Suppressor macrophage (primary cell): Measurements from ENCODE around the gene UPF3B.
"Not testable (repeated sequence)": the region's sequence is repeated elsewhere in the genome, so short reads cannot be mapped to it uniquely, and the experiment has no call there.

Source experiments
- DNase-seq, 4 experiments: peaks; one replicate each; pipeline ENCODE4 v3.0.0-alpha.2; 2020 to 2022

Gene UPF3B

DNA sequence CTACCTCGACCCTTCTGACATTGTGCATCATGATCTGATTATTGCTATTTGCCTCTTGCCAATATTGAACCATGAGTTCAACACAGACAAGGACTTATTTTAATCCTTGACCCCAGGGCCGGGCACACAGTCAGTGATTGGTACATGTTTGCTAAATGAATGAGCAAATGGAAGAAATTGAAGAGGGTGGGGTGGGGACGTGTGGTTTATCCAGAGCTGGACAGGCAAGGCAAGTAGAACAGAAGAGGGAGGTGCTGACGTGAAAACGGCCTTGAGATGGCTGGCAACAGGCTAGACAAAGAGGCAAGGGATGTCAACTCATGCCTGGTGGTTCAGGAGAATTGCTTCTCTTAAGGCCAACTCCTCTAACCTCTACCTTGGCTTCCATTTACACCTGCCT is 28.5 kb downstream of the UPF3B start:
- DNase-seq = not testable (repeated sequence)

DNA sequence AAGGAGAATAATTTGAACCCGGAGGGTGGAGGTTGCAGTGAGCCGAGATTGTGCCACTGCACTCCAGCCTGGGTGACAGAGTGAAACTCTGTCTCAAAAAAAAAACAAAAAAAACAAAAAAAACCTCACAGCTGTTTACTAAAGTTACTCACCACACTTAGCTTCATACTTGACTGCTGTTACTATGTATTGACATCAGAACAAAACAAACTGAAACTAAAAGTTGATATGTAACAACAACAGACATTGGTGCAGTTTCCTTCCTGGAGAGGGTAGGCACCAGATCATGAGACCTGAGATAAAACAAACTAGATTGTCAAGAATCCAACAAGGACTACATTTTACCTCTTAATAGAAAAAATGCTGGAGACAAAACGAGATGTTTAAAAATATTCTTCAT is 31.1 kb downstream of the UPF3B start:
- peak in 1 of 4 experiments; percentile 12 for DNase-seq

DNA sequence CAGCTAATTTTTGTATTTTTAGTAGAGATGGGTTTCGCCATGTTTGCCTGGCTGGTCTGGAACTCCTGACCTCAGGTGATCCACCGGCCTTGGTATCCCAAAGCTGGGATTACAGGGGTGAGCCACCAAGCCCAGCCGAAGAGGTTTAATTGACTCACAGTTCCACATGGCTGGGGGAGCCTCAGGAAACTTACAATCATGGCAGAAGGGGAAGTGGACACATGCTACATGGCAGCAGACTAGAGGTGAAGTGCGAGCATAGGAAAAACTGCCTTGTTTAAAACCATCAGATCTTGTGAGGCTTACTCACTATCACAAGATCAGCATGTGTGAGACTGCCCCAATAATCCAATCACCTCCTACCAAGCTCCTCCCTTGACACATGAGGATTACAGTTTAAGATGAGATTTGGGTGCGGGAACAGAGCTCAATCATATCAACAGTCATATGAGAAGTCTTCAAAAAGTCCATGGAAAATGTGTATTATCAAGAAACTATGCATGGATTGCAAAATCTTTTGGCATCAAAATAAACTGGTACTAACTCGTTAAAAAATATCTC is 35.6 kb downstream of the UPF3B start:
- DNase-seq = peak in 3 of 4 experiments; percentile 6 to 43 (median 30)

DNA sequence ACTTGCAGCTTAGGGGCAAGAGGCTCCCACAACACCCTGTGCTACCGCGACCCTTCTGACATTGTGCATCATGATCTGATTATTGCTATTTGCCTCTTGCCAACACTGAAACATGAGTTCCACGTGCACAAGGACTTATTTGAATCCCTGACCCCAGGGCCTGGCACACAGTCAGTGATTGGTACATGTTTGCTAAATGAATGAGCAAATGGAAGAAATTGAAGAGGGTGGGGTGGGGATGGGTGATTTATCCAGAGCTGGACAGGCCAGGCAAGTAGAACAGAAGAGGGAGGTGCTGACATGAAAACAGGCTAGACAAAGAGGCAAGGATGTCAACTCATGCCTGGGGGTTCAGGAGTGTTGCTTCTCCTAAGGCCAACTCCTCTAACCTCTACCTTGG is 36.5 kb downstream of the UPF3B start:
- DNase-seq = no peak

DNA sequence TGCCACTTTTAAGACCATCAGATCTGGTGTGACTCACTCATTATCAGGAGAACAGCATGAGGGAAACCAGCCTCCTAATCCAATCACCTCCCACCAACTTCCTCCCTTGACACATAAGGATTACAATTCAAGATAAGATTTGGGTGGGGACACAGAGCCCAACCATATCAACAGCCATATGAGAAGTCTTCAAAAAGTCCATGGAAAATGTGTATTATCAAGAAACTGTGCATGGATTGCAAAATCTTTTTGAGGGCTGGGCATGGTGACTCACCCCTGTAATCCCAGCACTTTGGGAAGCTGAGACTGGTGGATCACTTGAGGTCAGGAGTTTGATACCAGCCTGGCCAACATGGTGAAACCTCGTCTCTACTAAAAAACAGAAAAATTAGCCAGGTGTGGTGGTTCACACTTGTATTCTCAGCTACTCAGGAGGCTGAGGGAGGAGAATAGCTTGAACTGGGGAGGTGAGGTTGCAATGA is 43.5 kb downstream of the UPF3B start:
- no peak for DNase-seq

DNA sequence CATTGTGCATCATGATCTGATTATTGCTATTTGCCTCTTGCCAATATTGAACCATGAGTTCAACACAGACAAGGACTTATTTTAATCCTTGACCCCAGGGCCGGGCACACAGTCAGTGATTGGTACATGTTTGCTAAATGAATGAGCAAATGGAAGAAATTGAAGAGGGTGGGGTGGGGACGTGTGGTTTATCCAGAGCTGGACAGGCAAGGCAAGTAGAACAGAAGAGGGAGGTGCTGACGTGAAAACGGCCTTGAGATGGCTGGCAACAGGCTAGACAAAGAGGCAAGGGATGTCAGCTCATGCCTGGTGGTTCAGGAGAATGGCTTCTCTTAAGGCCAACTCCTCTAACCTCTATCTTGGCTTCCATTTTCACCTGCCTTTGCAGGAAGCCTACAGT is 44.3 kb downstream of the UPF3B start:
- not testable (repeated sequence) for DNase-seq

DNA sequence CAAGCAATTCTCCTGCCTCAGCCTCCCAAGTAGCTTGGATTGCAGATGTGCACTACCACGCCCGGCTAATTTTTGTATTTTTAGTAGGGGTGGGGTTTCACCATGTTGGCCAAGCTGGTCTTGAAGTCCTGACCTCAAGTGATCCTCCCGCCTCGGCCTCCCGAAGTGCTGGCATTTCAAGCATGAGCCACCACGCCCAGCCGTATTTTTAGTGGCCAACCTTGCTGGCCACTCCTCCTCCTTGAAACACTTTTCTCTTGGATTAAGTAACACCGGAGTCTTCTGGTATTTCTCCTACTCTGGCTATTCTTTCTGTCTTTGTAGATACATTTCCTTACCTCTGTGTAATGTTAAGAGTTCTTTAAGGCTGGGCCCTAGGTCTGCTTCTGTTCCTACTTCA is 50.2 kb downstream of the UPF3B start:
- DNase-seq = no peak

DNA sequence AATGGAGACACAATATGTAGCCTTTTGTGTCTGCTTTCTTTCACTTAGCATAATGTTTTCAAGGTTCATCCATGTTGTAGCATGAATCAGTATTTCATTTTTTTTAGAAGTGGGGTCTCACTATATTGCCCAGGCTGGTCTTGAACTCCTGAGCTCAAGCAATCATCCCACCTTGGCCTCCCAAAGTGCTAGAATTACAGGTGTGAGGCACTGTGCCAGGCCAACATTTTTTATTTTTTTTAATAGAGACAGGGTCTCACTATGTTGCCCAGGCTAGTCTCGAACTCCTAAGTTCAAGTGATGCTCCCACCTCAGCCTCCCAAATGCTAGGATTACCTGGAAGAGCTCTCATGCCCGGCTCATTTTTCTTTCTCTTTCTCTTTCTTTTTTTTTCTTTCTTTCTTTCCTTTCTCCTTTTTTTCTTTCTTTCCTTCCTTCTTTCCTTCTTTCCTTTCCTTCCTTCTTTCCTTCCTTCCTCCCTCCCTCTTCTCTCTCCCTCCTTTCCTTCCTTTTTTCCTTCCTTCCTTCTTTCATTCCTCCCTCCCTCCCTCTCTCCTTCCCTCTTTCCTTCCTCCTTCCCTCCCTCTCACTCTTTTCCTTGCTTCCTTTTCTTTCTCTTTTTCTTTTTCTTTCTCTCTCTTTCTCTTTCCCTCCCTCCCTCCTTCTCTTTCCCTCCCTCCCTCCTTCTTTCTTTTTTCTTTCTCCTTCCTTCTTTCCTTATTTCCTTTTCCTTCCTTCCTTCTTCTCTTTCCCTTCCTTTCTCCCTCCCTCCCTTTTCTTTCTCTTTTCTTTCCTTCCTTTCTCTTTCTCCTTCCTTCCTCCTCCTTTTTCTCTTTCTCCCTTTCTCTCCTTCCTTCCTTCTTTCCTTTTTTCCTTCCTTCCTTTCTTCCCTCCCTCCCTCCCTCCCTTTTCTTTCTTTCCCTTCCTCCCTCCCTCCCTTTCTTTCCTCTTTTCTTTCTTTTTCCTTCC is 51.2 kb downstream of the UPF3B start:
- no peak for DNase-seq

DNA sequence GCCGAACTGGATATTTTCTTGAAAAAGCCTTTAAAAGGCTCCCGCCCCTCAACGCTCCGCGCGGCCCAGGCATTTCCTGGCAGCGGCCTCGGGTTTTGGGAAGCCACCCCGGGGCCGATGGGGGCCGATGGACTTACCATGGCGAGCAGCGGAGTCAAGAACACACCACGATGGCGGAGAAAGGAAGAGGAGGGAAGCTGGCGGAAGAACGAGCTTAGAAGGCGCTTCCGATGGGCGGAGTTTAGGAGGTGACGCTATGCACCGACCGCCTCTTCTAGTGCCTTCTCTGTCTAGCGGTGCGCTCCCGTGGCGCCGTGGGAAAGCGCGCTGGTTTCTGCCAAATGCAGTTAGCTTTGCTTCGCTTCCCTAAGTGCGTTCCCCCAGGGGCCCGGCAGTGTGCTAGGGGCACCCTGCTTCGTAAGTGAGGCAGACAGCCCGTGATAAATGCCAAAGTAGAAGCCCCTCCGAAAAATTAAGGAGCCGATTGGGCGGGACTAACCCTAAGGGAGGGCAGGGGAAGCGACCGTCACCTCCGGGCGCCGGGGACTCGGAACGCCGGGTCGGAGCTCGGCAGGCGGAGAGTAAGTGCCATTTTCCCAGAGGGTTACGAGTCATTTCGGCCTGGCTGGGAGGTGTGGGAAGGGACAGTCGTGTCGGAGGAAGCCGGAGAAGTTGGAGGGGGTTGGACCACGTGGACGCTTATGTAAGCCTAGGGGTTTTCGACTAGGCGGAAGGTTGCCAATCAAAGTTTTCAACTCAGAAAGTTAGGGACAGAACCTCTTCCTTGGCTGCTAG is 61.1 kb downstream of the UPF3B start, which contains the start of gene RPL39:
Gene RPL39 (minus strand): TSS at position 194 of the 795 bp plus-strand sequence. CDS start 54 bp downstream, at position 140.
- peak; percentile 83 to 90 (median 90) for DNase-seq

DNA sequence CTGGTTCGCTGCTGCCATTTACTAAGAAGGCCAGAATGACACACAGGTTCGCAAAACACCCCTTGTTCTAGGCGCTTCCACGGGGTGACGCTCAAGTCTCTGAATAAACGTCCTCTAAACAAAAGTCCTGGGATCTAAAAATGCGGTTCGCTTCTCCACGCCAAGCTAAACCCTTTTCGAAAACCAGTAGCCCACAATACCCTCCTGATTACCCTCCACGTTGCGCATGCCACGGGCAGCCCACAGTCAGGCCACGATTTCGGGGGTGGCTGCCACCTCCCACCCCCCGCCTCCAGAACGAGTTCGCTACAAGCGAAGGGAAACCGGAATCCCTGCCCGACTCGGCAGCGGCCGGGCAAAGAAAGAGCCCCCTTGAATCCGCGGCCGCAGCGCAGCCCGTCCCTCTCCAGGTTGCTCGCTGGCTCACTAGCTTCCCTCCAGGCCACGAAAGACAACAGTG is 61.8 kb downstream of the UPF3B start:
- peak; percentile 26 to 54 (median 42) for DNase-seq

DNA sequence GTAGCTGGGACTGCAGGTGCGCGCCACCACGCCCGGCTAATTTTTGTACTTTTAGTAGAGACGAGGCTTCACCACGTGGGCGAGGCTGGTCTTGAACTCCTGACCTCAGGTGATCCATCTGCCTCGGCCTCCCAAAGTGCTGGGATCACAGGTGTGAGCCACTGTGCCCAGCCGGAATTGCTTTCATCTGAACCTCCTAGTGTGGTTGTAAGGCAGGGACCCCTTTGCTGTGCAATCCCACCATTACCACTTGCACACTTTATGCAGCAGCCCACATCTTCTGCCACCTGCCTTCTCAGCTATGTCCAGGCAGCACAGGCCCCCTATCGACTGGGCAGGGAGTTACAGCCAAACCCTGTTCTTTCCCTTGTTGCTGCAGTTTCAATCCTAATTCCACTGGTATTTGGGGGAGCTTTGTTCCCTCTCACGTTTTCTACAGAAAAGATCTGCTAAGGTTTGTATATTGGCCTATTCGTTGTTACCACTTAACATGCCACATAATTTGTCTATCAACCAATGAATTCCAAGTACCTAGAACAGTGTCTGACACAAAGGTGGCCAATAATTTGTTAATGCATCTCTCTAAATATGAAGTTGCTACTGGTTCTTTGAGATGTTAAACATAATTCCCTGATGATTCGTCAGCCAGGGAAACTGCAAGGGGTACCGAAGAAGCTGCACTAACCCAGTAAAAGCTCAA is 67.9 kb downstream of the UPF3B start:
- peak; percentile 27 to 55 (median 42) for DNase-seq
